GM18868 (cell line): Measurements from ENCODE around the gene RUBCN.
"Not testable (repeated sequence)": the region's sequence is repeated elsewhere in the genome, so short reads cannot be mapped to it uniquely, and the experiment has no call there.

ENCODE experiments used
- ATAC-seq: cut with Tn5 transposase; IDR thresholded peaks from one replicate; pipeline ENCODE4 v1.9.1; 2021; ENCODE audit warnings: mild to moderate bottlenecking, moderate library complexity; ENCODE audit not compliant: unreplicated experiment

Gene RUBCN

DNA sequence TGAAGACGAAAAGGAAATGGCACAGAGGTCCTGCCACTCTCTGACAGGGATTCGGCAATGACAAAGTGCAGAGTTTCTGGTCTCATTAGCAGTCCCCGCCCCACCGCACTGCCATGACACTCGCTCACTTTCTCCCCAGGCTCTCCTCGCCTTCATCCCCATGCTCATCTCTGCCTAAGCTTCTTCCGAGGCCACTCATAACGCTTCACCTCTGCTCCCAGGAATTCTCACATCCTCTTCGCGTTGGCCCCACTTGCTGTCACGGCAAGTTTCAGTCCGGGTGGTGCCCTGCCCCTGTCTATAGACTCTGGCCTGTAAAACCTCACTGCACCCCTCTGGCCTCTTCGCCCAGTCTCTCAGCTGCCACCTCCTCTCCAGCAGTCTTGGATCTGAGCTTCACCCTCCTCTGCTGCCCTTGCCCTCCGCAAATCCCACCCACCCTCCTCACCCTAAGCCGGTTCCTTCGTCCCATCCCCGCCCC, 654 bp downstream of the RUBCN start:
- no peak for ATAC-seq

DNA sequence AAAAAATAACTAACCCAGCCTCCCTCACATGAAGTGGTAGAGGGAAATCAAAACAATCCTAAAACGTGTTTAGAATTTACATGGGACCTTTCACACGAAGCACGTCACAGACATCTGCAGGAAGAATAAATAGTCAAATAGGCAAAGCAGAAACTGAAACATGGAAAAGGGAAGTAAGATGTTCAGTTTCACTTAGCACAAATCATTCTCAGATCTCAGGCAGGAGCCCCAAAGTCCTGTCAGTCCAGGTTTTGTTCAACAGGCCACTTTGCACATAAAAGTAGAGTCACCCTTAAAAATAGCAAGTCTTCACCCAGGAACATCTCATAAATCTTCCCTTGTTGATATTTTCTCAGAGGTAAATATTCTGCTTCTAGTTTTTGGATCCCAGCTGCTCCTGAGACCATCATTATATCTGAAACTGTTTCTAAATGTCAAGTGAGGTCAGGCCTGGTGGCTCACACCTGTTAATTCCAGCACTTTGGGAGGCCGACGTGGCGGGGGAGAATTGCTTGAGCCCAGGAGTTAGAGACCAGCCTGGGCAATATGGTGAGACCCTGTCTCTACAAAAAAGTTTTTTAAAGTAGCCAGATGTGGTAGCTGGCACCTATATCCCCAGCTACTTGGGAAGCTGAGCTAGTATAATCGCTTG, 1.9 kb downstream of the RUBCN start:
- peak; percentile 39 for ATAC-seq

DNA sequence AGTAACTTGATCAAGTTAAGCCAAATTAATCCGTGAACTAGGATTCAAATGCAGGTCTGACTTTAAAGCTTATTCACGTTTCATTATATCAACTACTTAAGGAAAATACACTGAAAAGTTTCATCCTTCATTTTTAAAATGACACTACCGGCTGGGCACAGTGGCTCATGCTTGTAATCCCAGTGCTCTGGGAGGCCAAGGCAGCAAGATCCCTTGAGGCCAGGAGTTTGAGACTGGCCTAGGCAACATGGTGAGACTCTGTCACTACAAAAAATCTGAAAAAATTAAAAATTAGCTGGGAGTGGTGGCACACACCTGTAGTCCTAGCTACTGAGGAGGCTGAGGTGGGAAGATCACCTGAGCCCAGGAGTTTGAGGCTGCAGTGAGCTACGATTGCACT, 3.7 kb downstream of the RUBCN start:
- ATAC-seq: no peak

DNA sequence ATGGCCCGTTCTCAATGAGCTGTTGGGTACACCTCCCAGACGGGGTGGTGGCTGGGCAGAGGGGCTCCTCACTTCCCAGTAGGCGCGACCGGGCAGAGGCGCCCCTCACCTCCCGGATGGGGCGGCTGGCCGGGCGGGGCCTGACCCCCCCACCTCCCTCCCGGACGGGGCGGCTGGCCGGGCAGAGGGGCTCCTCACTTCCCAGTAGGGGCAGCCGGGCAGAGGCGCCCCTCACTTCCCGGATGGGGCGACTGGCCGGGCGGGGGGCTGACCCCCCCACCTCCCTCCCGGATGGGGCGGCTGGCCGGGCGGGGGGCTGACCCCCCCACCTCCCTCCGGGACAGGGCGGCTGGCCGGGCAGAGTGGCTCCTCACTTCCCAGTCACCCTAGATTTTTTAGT, 5.2 kb downstream of the RUBCN start:
- ATAC-seq: not testable (repeated sequence)

DNA sequence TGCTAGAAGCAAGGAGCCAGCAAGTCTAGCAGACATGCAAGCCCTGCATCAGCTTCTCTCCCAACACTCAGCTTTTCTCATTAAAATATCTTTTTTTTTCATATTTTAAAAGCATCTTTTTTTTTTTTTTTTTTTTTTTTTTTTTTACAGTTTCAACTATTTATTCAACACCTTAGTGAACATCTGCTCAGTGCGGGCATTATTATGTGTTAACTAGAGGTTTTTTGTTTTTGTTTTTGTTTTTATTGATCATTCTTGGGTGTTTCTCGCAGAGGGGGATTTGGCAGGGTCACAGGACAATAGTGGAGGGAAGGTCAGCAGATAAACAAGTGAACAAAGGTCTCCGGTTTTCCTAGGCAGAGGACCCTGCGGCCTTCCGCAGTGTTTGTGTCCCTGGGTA, 5.9 kb downstream of the RUBCN start:
- not testable (repeated sequence) for ATAC-seq

DNA sequence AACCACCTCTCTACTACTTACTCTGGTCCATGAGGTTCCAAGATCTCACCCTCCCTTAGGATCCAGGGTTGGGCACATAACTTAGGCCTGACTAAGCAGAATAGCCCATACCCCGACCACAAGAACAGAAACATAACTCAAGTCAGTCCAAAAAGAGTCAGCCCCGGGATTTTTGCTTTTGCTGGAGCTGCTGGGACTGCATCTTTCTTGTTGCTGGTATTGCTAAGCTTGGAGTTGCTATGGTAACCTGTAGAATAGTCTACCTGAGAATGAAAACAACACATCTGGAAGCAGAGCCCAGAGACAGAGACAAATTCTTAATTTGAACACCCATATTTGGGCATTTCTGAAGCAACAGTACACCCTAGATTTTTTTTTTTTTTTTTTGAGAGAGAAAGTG, 6.5 kb downstream of the RUBCN start:
- ATAC-seq: no peak

DNA sequence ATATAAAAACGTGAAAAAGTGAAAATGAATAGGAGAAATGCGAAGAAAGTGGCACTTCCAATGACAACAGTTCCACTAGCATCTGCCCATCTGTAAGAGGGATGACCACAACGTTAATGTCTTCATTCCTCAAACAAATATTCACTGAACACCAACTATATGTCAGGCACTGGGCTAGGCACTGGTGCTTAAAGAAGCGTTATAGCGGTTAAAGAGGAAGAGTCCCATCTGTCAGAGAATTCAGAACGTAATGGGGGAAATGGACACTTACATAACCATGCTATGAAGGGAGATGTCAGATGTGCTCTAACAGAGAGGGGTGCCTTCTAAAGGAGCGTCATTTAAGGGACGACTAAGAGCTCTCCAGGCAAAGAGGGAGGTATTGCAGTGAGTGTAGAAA, 8.2 kb downstream of the RUBCN start:
- ATAC-seq: no peak

DNA sequence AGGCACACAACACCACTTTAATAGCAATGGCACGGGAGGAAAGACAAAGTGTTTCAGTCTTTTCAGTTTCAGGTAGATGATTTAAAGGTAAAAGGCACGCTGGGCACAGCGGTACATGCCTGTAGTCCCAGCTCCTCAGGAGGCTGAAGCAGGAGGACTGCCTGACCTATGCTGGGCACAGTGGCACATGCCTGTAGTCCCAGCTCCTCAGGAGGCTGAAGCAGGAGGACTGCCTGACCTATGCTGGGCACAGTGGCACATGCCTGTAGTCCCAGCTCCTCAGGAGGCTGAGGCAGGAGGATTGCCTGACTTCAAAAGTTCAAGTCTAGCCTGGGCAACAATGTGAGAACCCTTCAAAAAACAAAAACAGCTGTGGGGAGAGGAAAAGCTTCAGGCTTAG, 8.8 kb downstream of the RUBCN start:
- not testable (repeated sequence) for ATAC-seq

DNA sequence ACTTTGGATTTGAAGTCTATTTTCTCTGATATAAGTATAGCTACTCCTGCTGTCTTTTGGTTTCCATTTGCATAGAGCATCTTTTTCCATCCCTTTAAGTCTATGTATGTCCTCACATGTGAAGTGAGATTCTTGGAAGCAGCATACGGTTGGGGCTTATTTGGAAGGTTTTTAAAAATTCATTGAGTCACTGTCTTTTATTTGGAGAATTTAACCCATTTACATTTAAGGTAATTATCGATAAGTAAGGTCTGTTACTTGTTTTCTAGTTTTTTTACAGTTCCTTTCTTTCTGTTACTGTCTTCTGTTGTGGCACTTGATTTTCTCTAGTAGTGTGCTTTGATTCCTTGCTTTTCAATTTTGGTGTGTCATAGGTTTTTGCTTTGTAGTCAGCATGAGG, 14.0 kb downstream of the RUBCN start:
- no peak for ATAC-seq

DNA sequence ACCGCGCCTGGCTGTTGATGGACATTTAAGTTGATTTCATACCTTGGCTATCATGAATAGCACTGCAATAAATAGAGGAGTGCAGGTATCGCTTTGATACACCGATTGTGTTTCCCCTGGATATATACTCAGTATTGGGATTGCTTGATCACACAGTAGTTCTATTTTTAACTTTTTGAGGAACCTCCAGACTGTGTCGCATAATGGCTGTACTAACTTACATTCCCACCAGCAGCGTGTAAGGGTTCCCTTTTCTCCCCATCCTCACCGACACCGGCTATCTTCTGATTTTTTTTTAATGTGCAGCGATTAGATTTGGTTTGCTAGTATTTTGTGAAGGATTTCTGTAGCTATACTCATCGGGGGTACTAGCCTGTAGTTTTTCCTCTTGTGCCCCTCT, 16.0 kb downstream of the RUBCN start:
- no peak for ATAC-seq

DNA sequence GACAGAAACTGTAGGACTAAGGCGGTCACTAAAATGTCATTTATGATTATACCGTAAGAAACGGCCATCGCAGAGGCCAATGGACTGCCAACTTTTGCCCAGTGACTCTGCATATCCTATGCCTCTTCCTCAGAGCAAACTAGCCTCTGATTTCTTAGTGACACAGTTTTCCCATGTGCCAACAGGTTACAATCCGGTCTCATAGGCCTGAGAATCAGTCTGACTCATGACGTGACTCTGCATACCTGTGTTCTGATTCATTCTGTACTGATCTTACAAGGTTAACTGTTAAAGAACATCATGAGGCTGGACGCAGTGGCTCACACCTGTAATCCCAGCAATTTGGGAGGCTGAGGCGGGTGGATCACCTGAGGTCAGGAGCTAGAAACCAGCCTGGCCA, 17.8 kb downstream of the RUBCN start:
- no peak for ATAC-seq

DNA sequence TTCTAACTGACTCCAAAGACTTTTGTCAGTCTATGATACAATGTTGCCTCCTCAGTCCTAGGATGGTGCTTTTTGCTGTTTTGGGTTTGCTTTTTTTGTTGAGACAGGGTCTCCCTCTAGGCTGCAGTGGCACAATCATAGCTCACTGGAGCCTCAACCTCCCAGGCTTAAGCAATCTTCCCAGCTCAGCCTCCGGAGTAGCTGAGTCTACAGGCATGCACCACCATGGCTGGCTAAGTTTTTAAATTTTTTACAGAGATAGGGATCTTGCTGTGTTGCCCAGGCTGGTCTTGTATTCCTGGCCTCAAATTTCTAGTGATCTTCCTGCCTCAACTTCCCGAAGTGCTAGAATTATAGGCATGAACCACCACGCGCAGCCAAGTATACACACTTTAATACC, 22.5 kb downstream of the RUBCN start:
- ATAC-seq: no peak

DNA sequence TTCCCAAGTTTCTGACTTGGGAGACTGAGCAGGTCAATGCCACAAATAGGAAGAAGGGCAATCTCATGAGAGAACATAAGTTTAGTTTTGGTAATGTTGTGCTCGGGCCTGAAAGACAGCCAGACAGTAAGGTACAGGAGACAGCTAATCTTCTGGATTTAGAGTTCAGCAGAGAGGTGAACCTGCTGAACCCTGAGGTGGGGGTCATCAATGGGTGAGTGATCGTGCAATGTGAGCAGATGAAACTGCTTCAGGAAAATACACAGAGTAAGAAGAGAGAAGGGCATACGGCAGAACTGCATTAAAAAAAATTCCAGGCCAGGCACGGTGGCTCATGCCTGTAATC, 23.3 kb downstream of the RUBCN start:
- ATAC-seq: peak; percentile 4

DNA sequence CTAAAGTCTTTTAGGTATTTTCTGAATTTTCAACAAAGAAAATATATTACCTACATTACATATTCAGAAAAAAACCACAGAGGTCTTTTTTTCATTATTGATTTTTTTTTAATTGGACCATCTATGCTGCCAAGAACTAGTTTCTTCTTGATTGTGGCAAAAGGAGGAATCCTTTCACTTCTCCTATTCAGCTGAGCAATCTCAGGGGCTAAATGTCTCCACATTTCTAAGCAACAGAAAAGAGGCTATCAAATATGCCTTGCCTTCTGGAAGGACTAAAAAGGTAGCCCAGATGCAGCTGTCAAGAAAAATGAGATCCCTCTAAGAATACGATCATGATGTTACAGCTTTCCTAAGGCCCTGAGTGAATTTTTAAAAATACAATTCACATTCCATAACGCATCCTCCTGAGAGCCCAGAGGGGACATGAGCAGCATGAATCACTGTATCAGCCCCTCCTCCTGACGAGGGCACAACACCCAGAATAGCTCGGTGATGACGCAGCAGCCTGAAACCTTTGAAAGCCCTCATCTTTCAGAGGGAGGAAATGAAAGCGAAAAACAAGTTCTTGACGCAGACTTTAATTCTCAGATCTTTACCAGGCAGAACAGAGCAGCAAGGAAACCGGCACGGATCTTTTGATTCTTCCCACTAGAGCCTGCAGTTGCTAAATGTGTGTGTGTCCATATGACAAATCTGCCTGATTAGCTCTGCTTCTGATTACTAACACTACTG, 24.6 kb downstream of the RUBCN start:
- peak; percentile 89 for ATAC-seq

DNA sequence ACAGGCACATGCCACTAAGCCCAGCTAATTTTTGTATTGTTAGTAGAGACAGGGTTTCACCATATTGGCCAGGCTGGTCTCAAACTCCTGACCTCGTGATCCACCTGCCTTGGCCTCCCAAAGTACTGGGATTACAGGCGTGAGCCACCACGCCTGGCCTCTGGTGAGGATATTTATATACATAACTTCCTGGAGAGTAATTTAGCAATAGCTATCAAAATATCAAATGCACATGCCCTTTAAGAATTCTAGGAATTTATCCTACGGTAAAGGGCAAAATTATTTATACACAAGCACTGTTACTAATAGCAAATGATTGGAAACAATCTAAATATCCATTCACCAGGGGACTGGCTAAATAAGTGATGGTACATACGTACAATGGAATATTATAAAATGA, 25.7 kb downstream of the RUBCN start:
- ATAC-seq: not testable (repeated sequence)

DNA sequence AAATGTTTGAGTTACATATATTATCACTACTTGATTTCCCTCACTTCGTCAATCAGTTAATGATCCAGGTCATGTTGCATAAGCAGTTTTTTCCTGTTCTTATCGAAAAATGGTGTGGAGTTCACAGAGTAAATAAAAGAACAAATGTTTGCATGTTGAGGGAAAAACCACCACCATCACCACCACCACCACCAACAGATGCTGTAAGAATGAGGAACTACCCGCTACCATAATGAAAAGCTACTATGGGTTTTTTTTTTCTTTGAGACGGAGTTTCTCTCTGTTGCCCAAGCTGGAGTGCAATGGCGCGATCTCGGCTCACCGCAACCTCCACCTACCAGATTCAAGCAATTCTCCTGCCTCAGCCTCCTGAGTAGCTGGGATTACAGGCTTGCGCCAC, 27.6 kb downstream of the RUBCN start:
- no peak for ATAC-seq

DNA sequence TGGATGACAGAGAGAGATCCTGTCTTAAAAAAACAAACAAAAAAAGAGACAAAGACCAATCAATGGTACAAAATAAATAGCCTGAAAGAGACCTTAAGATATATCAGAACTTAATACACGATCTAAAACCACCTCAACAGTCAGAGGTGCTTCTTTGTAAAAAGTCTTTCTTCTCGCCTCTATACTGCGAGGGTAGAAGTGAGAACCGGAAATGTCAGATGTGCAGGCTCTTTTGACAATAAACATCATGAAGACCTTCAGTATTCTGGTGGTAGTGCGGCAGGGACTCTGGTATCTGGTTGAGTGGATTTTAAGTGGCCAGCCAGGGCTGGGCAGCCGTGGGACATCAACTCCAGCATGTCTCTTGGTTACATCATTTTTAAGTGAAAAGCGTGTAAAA, 30.0 kb downstream of the RUBCN start:
- no peak for ATAC-seq

DNA sequence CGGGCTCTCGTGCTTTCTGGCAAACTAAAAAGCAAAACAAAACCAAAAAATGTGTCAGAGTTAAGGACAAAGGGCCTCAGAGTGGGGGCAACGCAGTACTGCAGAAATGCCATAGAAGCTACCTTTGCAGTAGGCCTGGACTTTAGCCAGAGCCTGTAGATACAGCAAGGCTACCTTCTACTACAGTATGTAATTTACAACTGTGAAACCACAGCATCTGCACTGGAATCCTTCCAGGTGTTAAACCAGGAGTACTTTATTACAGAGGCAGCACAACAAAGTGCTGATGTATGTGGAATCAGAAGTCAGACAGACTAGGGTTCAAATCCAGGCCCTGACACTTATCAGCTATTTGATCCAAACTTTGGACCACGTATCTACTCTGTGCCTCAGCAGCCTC, 34.9 kb downstream of the RUBCN start:
- ATAC-seq: no peak

DNA sequence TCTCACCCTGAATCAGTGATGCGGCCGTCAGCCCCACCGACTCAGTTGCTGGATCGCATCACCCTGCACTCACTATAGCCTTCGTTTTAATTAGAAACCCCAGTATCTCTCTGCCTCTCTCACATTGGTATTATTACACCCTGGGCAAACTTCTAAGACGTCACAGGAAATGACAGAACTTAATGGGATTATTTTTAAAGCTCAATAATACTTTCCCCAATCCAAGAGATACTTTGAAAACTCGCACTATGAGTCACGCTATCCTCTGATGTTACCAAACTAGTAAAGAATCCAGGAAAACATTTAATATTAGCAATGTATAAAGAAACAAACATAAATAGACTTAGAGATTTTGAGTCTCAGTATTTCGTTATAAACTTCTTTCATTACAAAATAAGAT, 36.6 kb downstream of the RUBCN start:
- no peak for ATAC-seq

DNA sequence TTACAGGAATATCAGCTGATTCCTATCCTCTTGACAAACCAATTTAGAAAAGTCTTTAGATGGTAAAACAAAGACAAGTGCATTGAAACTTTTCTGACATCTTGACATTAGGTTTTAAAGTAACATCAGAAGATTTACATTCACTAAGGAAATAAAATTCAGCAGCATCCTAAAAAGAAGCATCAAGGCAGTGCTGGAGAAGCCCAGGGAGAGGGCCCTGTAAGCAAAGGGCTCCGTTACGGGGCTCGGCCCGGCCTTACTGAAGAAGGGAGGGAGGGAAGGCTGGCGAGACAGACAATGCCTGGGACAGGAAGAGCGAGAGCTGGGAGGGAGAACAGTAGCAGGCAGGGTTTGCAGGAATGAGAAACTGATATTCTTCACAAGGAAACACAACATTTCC, 39.3 kb downstream of the RUBCN start:
- ATAC-seq: no peak

DNA sequence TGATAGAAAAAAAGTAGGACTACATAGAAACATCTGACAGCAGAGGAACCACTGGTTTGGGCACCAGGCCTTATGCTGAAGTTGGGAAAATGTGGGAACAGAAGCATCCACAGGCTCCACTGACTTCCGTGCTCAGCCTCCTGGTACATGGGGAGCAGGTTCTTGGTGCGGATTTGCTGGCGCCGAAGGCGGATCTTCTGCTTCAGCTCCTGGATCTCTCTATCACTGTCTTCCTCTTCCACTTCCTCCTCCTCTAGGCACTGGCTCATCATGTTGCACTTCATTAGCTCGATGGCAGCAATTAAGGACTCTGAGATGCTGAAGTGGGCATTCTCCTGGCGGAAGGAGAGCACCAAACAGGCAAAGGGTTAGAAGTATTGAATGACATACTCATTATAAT, 42.5 kb downstream of the RUBCN start:
- no peak for ATAC-seq

DNA sequence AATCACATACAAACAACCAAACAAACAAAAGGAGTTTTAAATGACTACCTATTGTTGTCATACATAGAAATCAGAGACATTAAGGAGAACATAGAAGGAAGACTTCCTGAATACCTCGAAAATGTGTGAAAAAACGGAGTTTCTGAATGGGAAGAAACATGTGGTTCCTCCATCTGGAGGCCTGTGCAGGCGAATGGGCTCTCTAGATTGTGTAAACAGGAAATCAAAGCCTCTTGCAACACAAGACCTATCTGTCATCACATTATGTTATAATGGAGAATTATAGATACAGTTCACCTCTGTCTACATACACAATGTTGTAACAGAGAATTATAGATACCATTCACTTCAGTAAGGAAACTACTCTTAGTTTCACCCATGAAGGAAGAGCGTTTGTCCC, 44.1 kb downstream of the RUBCN start:
- no peak for ATAC-seq

DNA sequence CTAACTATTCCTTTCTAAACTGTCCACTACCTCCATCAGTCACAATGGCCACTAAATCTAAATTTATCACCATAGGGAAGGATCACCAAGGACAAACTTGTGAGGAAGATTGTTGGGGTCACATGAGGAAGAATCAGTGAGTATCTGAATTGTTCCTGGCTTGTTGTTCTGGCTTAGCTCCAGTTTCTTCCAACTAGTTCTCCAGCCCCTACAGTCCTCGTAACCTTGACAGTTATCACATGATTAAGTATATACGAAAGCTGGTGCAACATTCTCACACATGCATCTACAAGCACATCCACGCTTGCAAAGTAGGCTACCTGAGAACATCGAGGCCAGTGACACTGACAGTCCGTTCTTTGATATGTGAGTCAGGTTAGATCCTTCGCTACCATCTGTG, 46.0 kb downstream of the RUBCN start:
- no peak for ATAC-seq
